Transverse colon (tissue), 4 donors: ENCODE data around the gene LAMB1. TPM values are rescaled to one million over a fixed set of nuclear protein-coding genes. Genes with fewer than 3 reads are reported as not detected.

Experiments
- DNase-seq: peaks from one replicate; pipeline ENCODE4 v3.0.0-alpha.2; 2019
- H3K27ac ChIP-seq, 4 donors: fragments of 200-600 bp; sonication (generic); 2 replicates each; pipeline ENCODE4 v1.5.1; 2016 to 2018; ENCODE audit warnings: inconsistent platforms in 4 of 4
- H3K27me3 ChIP-seq: fragments of 200-600 bp; sonication (generic); 2 replicates; pipeline ENCODE4 v1.5.1; 2017; ENCODE audit warnings: inconsistent platforms
- H3K36me3 ChIP-seq, 4 donors: fragments of 200-600 bp; sonication (generic); 2 replicates each; pipeline ENCODE4 v1.5.1; 2017 to 2019; ENCODE audit warnings: inconsistent platforms in 4 of 4
- H3K4me1 ChIP-seq, 4 donors: fragments of 200-600 bp; sonication (generic); 2 replicates each; pipeline ENCODE4 v1.5.1; 2017 to 2020; ENCODE audit warnings: inconsistent platforms in 4 of 4
- H3K4me3 ChIP-seq, 4 donors: fragments of 200-600 bp; sonication (generic); 1 replicate in 1 of 4; 2 replicates in 3 of 4; pipeline versions ENCODE4 v1.5.1 to v1.6.1; 2017 to 2019; ENCODE audit warnings: inconsistent platforms in 4 of 4
- H3K9me3 ChIP-seq, 2 donors: fragments of 200-600 bp; sonication (generic); 2 replicates each; pipeline ENCODE4 v1.5.1; 2017 to 2019; ENCODE audit warnings: inconsistent platforms in 2 of 2
- EP300 ChIP-seq: sonication (generic); formaldehyde crosslinking; IDR thresholded peaks from one replicate; pipeline ENCODE4 v1.6.1; 2017; ENCODE audit warnings: antibody characterized with exemption, low read depth
- POLR2A ChIP-seq: fragments of 450-650 bp; IDR thresholded peaks from one replicate; pipeline ENCODE4 v1.6.1; 2016; ENCODE audit warnings: antibody characterized with exemption, mild to moderate bottlenecking, moderate library complexity
- POLR2AphosphoS5 ChIP-seq, 3 donors: sonication (generic); formaldehyde crosslinking; IDR thresholded peaks; one replicate each; pipeline ENCODE4 v1.6.1; 2016; ENCODE audit warnings: antibody characterized with exemption in 3 of 3
- WGBS, 2 donors: methylation state at CpG; one replicate each; pipeline ENCODE4 v1.1.5; 2018; ENCODE audit warnings: low coverage in 1 of 2; 5-methylcytosine and 5-hydroxymethylcytosine counted together
- in situ Hi-C, 4 donors: fragments of 200-750 bp; cut with MboI; loops; one replicate each; pipeline versions ENCODE4 v1.15.0 to v1.15.1; 2017; ENCODE audit warnings: low sequenced_read_pairs in 3 of 4, low pct_ligation_motif_present in 1 of 4, low pct_unique_long_range_greater_than_20kb in 1 of 4
- intact Hi-C: fragments of 100-400 bp; cut with DNase I; formaldehyde crosslinking; loops from one replicate; pipeline ENCODE4 v1.15.1; 2023; ENCODE audit warnings: low total_unique reads
- total RNA-seq, 4 donors: library from RNA; depleted of rRNA; stranded (reverse); fragments of >200 nt; gene quantifications; one replicate each; pipeline ENCODE4 v1.1.0, GENCODE V29; 2016
- TF ChIP-seq, protein P1 (sequence below), 5 experiments: fragments of 200-600 bp in 3 of 5; fragments of 450-650 bp in 2 of 5; sonication (generic) in 3 of 5; IDR thresholded peaks; 1 replicate in 2 of 5; 2 replicates in 3 of 5; pipeline ENCODE4 v1.5.1; 2016 to 2017; ENCODE audit warnings: antibody characterized with exemption in 5 of 5, inconsistent platforms in 3 of 5, mild to moderate bottlenecking in 2 of 5, moderate library complexity in 1 of 5

Gene LAMB1
- total RNA-seq, 4 donors from 2014 or later, result 54.2 to 119 (median 90.3) TPM

DNA sequence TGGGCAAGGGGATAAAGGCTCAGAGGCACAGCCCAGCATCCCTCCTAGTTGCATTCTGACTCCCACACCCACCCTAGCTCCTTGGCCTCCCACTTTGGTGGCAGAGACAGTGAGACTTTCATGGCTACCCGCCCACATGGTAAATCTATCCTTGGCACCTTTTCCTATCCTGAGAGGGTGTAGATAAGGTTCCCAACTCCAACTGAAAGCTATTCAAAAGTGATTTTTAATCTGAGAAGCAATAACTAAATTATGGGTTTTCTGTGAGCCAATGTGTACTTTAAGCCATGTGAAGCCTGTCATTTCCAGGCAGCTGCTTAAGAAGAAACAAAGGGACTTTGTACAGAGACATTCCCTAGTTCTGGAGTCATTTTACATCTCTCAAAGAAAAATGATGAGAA is 9.1 kb downstream of the LAMB1 start:
- in situ Hi-C loops, result no loop called here
- DNase-seq, result peak; percentile 59
- peaks cover 0 to 5% (median 0%) of the 10 kb centered on the region in 4 donors for H3K36me3 ChIP-seq
- no peak overlapping the region for H3K4me3 ChIP-seq
- H3K27me3 ChIP-seq, result no peaks in the 10 kb centered on the region
- intact Hi-C loops, result no loop called here
- WGBS, 2 donors, result 20 to 42% methylated on average over 1 of the region's 1 CpG
- H3K9me3 ChIP-seq, result no peaks in the 10 kb centered on the region
- peak overlapping the region; percentile 69 to 89 (median 82) for H3K27ac ChIP-seq
- peaks cover 23 to 64% (median 49%) of the 10 kb centered on the region in 4 donors for H3K4me1 ChIP-seq
- TF ChIP-seq, protein P1, sequence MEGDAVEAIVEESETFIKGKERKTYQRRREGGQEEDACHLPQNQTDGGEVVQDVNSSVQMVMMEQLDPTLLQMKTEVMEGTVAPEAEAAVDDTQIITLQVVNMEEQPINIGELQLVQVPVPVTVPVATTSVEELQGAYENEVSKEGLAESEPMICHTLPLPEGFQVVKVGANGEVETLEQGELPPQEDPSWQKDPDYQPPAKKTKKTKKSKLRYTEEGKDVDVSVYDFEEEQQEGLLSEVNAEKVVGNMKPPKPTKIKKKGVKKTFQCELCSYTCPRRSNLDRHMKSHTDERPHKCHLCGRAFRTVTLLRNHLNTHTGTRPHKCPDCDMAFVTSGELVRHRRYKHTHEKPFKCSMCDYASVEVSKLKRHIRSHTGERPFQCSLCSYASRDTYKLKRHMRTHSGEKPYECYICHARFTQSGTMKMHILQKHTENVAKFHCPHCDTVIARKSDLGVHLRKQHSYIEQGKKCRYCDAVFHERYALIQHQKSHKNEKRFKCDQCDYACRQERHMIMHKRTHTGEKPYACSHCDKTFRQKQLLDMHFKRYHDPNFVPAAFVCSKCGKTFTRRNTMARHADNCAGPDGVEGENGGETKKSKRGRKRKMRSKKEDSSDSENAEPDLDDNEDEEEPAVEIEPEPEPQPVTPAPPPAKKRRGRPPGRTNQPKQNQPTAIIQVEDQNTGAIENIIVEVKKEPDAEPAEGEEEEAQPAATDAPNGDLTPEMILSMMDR (IDR thresholded peaks at IDR 0.05), result no peak
- TF ChIP-seq POLR2AphosphoS5 (IDR thresholded peaks at IDR 0.05), result no peak
- TF ChIP-seq EP300, result no peak
- TF ChIP-seq POLR2A, result no peak

DNA sequence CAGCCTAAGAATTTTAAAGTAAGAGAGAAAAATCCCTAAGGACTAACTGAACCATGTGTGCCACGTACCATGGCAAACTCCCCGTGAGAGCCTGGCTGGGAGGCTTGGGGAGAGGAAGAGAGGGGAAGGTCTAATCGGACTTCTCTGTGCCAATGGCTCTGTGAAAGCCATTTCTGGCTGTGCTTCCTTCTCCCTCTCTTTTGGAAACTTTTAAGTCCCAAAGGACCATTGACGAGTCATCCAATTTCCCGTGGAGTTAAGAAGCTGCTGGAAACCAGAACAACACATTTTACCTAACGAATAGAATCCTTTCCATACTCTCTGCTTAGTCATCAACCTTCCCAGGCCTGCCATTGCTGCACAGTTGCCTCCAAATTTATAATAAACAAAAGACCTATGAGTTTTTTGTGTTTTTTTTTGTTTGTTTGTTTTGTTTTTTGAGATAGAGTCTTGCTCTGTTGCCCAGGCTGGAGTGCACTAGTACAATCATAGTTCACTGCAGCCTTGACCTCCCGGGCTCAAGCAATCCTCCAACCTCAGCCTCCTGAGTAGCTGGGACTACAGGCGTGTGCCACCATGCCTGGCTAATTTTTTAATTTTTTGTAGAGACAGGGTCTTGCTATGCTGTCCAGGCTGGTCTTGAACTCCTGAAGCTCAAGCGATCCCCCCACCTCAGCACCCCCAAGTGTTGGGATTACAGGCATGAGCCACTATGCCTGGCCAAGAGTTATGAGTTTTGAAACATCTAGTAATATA is 13.2 kb downstream of the LAMB1 start:
- H3K4me1 ChIP-seq, result peaks cover under 1 to 23% (median 14%) of the 10 kb centered on the region in 4 donors
- no peak for DNase-seq
- H3K27ac ChIP-seq, result peak overlapping the region in 3 of 4 donors; percentile 19 to 32 (median 21)
- H3K27me3 ChIP-seq, result no peaks in the 10 kb centered on the region
- 73 to 82% methylated on average over 8 to 9 of the region's 9 CpGs for WGBS, 2 donors
- TF ChIP-seq POLR2A (no peak), POLR2AphosphoS5 (IDR thresholded peaks at IDR 0.05) (no peak), EP300 (no peak)
- TF ChIP-seq, protein P1 (IDR thresholded peaks at IDR 0.05), result no peak
- peaks cover 0 to 14% (median 0%) of the 10 kb centered on the region in 4 donors for H3K36me3 ChIP-seq
- in situ Hi-C loops (no loop called here), intact Hi-C loops (no loop called here)
- no peaks in the 10 kb centered on the region for H3K9me3 ChIP-seq
- no peak overlapping the region for H3K4me3 ChIP-seq

DNA sequence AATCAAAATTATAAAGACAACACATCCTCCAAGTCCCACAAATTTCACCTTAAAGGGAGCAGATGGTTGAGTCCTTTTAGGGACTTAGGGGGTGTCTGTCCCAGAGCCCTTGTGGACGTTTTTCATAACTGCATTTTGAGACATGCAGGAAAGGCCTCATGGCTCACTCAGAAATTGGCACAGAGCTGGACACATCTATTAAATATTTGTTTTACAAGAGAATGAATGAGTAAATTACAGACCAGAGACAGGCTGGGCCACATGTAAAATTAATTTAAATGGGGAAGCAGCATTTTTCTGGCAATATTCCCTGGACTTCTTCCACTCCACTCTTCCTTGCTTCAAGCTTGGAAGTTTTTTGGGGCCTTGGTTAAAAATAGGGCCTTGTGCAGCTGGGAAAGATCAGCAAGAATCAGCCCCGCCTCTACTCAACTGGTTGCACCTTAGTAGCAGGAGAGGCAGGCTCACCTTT is 20.0 kb downstream of the LAMB1 start:
- Histone ChIP-seq H3K27ac (peak overlapping the region; percentile 28 to 74 (median 48)), H3K4me1 (peaks cover 0 to 22% (median 12%) of the 10 kb centered on the region in 4 donors), H3K36me3 (peaks cover 0 to 10% (median 2%) of the 10 kb centered on the region in 4 donors), H3K4me3 (no peak overlapping the region), H3K27me3 (no peaks in the 10 kb centered on the region), H3K9me3 (no peaks in the 10 kb centered on the region)
- TF ChIP-seq EP300 (no peak), POLR2AphosphoS5 (IDR thresholded peaks at IDR 0.05) (peak in 2 of 3 donors; percentile 21 to 32)
- TF ChIP-seq, protein P1 (IDR thresholded peaks at IDR 0.05), result peak in 4 of 5 experiments; percentile 22 to 50 (median 32)
- WGBS, 2 donors, result 20 to 48% methylated on average over 1 to 2 of the region's 2 CpGs
- in situ Hi-C loops, result no loop called here
- DNase-seq, result no peak
- intact Hi-C loops, result no loop called here

DNA sequence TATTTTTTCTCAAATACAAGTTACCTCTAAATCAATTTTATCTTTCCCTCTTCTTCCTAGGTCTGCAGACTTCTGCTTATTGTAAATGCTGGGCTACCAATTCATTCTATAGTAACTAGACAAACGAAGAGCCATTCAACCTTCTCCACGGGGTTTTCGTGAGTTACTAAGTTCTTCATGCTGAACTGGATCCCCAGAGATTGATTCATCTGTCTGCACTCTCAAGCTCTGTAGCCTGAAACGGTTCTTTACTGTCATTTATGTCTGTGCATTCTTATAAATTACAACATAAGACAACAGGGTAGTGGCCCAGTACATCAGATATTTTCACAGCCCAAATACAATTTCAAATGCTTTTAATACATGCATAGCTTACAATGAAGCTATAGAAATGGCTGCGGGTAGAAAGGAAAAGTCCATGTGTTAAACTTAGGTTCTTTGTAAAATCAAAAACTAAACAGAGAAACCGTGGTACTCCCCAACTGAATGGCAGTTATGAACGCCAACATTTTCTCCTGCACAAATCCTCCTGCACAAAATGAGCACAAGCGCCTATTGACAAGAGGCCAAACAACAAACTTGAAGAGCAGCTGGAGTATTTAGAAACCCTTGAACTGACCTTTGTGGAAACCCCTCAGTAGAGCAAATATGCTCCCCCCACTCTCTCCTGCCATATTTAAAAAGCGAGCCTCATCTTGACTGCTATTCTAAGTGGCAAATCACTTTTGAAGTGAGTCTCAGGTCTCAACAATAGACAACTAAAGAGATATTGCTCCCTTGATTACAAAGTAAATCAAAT is 20.7 kb downstream of the LAMB1 start:
- peaks cover 0 to 17% (median 5%) of the 10 kb centered on the region in 4 donors for H3K36me3 ChIP-seq
- no peak overlapping the region for H3K4me3 ChIP-seq
- intact Hi-C loops, result no loop called here
- WGBS, 2 donors, result 54 to 63% methylated on average over 8 to 9 of the region's 9 CpGs
- peak overlapping the region; percentile 28 to 74 (median 48) for H3K27ac ChIP-seq
- in situ Hi-C loops, result no loop called here
- DNase-seq, result no peak
- TF ChIP-seq, protein P1 (IDR thresholded peaks at IDR 0.05), result no peak
- TF ChIP-seq POLR2A (no peak), EP300 (no peak), POLR2AphosphoS5 (IDR thresholded peaks at IDR 0.05) (no peak)
- no peaks in the 10 kb centered on the region for H3K27me3 ChIP-seq
- H3K9me3 ChIP-seq, result no peaks in the 10 kb centered on the region
- H3K4me1 ChIP-seq, result peaks cover 0 to 22% (median 12%) of the 10 kb centered on the region in 4 donors
